AG04450 (cell line): Measurements from ENCODE around the gene C4orf33. TPM values are rescaled to one million over a fixed set of nuclear protein-coding genes. Genes with fewer than 3 reads are reported as not detected.

Experiments used
- CTCF ChIA-PET: fragments of 300-600, 350-600 bp; formaldehyde crosslinking; extraction: SDS; loops from one replicate; lab custom pipeline; 2022; ENCODE audit warnings: antibody characterized with exemption, inconsistent platforms; lab: Charles Lee
- POLR2A ChIA-PET: fragments of 350-600 bp; formaldehyde crosslinking; extraction: SDS; loops from one replicate; lab custom pipeline; 2021; ENCODE audit warnings: antibody characterized with exemption, inconsistent platforms; lab: Yijun Ruan, JAX
- DNase-seq: peaks from one replicate; pipeline ENCODE4 v3.0.0-alpha.2; 2011; ENCODE audit warnings: low read depth, low spot score
- H3K27ac ChIP-seq: one replicate; pipeline ENCODE4 v1.5.1; 2012; ENCODE audit warnings: low read depth, low read length, control low read depth
- H3K27me3 ChIP-seq: one replicate; pipeline ENCODE4 v1.6.0; 2012; ENCODE audit warnings: low read length; ENCODE audit not compliant: control insufficient read depth, insufficient read depth
- H3K4me3 ChIP-seq: 2 replicates; pipeline ENCODE4 v1.5.1; 2011; ENCODE audit warnings: mild to moderate bottlenecking, low read depth, low read length, control low read depth
- H3K9me3 ChIP-seq: 2 replicates; pipeline ENCODE4 v1.5.1; 2012; ENCODE audit warnings: low read length; ENCODE audit not compliant: control insufficient read depth, insufficient read depth
- CTCF ChIP-seq: IDR thresholded peaks from 2 replicates; pipeline ENCODE4 v1.5.1; 2011; ENCODE audit warnings: low read depth, low read length, control low read depth, inconsistent platforms
- polyA plus RNA-seq: library from polyadenylated mRNA; depleted of rRNA; stranded (reverse); fragments of >200 nt; gene quantifications from 2 replicates; pipeline ENCODE4 v1.2.3, GENCODE V29; 2011; rRNA removed

C4orf33 gene
- polyA plus RNA-seq, 1 experiment: 11.9 TPM

- no peak for TF ChIP-seq CTCF
- H3K9me3 ChIP-seq: no peaks in the 10 kb centered on the region
- ChIA-PET POLR2A (no interaction called here), CTCF (no interaction called here)
- H3K4me3 ChIP-seq: no peak overlapping the region
- H3K27me3 ChIP-seq: no peaks in the 10 kb centered on the region
- no peak for DNase-seq
- H3K27ac ChIP-seq: no peak overlapping the region
Measured at GRCh38 chr4:129162450-129162849, 66.5 kb downstream of the C4orf33 start.

GRCh38 chr4:129163427-129163826, 67.5 kb downstream of the C4orf33 start:
- Histone ChIP-seq H3K27me3 (no peaks in the 10 kb centered on the region), H3K9me3 (no peaks in the 10 kb centered on the region), H3K4me3 (no peak overlapping the region), H3K27ac (no peak overlapping the region)
- DNase-seq: no peak
- ChIA-PET CTCF (no interaction called here), POLR2A (no interaction called here)
- TF ChIP-seq CTCF: no peak

GRCh38 chr4:129164243-129164642, 68.3 kb downstream of the C4orf33 start:
- TF ChIP-seq CTCF: no peak
- Histone ChIP-seq H3K9me3 (no peaks in the 10 kb centered on the region), H3K4me3 (no peak overlapping the region), H3K27me3 (no peaks in the 10 kb centered on the region), H3K27ac (no peak overlapping the region)
- ChIA-PET CTCF (no interaction called here), POLR2A (no interaction called here)
- DNase-seq: no peak

Other genes starting within 250 kb of the C4orf33 start
- gene SCLT1, start 2.6 kb upstream of the C4orf33 start, polyA plus RNA-seq: 4.8 and 7.5 TPM in 2 replicates